HG03175 (cell line): ENCODE data around the gene BPIFB3.
"Not testable (repeated sequence)": the region's sequence is repeated elsewhere in the genome, so short reads cannot be mapped to it uniquely, and the experiment has no call there.

Experiments used
- ATAC-seq: cut with Tn5 transposase; IDR thresholded peaks from one replicate; pipeline ENCODE4 v1.9.1; 2021; ENCODE audit warnings: mild to moderate bottlenecking, moderate library complexity; ENCODE audit not compliant: unreplicated experiment

BPIFB3 gene

DNA sequence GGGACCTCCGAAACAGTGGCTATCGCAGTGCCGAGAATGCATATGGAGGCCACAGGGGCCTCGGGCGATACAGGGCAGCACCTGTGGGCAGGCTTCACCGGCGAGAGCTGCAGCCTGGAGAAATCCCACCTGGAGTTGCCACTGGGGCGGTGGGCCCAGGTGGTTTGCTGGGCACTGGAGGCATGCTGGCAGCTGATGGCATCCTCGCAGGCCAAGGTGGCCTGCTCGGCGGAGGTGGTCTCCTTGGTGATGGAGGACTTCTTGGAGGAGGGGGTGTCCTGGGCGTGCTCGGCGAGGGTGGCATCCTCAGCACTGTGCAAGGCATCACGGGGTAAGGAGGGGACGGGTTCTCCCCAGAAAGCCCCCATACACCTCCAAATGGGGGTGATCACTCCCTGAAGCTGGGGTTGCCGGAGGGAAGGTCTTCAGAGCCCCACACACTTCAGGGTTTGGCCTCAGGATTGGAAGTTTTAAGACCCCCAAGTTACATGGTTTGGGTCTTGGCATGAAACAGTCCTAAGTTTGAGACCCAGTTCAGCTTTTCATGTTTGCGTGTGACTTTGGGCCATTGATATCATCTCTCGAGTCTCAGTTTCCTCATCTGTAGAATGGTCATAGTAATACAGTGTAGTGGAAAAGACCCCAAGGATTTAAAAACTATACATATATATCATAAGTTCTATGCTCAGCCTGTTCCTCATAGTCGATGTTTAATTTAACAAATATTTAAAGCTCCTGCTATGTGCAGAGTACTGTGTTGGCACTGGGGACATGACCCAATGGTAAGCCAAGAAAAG is 30.0 kb downstream of the BPIFB3 start:
- no peak for ATAC-seq

DNA sequence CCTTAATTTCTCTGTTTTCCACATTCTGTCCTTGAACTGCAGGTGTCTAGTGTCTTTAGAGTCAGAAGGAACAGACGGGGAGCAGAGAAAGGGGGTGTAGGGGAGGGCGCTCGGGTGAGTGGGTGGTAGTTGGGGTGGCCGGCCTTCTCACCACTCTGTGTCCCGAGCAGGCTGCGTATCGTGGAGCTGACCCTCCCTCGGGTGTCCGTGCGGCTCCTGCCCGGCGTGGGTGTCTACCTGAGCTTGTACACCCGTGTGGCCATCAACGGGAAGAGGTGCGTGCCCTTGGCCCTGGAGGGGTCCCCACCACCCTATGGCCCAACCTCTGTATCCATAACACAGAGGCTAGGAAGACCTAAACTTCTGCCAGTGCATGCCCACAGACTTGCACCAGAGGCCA is 31.0 kb downstream of the BPIFB3 start:
- no peak for ATAC-seq

DNA sequence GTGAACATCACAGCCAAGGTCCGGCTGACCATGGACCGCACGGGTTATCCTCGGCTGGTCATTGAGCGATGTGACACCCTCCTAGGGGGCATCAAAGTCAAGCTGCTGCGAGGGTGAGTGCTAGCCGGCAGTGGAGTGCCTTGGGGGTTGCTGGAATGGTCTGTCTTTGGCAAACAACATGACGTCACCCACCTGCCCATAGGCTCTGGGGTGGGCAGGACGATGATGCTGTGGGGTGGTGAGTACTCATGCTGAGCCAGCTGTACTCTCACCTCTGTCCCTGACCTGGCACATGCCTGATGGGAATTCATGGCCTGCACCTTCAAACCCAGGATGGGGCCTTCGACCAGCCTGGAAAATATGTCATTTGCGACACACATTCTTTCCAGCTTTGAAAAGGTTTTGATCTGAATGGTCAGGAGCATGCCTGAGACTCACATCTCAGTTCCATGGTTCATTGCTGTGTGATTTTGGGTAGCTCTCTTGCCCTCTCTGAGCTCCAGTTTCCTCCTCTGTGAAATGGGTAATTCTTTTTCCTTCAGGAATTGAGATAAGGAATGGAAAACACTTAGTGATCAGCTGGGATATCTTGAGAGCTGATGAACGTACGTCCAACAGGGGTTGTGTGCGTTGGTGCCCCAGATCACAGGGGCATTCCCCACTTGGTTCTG is 32.5 kb downstream of the BPIFB3 start:
- ATAC-seq = no peak

DNA sequence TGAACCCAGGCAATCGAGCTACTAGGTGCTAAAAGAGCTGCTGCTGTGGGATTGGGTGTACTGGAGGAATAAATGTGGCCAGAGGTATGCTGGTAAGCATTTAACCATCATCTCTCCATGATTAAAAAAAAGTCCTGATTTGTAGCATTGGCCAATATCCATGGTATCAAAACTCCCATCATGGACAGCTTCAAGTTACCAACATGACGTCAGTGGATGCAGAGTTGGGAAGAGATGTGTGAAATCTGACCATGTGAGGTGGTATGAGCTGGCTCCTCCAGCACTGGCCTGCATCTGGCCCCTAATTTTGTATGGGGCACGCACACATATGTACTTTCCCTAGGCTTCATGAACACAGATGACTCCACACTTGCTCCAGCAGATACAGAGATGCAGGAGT is 37.4 kb downstream of the BPIFB3 start:
- ATAC-seq = no peak

DNA sequence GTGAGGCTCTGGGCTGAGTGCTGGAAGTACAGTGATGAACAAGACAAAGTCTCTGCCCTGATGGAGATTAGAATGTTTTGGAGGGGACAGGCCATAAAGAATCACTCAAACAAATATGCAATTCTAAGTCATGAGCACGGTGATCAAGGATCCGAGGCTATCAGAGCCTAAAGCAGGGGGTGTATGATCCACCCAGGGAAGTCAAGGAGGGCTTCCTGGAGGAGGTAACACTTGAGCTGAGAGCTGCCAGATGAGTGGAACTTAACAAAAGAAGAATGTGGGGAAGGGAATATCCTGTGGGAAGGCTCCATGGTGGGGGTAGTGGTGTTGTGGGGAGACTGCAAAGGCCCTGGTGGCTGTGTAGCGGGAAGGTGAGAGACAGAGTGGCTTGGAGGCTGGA is 38.0 kb downstream of the BPIFB3 start:
- ATAC-seq = no peak

DNA sequence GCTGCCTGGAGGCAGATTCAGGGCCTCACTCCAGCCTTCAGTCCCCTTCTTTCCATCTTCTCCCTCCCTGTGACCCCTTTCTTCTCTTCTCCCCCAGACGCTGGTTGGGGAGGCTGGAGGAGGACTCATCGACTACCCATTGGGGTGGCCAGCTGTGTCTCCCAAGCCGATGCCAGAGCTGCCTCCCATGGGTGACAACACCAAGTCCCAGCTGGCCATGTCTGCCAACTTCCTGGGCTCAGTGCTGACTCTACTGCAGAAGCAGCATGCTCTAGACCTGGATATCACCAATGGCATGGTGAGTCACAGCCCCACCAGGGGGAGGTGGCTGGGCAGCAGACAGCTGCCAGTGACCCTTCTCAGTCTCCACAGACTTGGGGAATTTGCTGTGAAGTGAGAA is 38.7 kb downstream of the BPIFB3 start:
- no peak for ATAC-seq

DNA sequence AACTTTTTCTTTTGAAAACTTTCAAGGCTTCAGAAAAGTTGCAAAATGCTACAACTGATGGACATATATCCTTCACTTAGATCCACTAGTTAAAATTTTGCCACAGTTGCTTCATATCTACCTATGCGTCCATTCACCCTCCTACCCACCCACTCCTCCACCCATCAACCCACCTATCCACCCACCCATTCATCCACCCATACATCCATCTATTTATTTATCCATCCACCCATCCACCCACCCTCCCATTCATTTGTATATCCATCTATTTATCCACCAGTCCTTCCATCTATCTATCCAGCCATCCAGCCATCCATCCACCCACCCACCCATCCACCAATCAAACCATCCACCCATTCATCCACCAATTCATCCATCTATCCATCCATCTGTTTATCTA is 39.4 kb downstream of the BPIFB3 start:
- no peak for ATAC-seq

DNA sequence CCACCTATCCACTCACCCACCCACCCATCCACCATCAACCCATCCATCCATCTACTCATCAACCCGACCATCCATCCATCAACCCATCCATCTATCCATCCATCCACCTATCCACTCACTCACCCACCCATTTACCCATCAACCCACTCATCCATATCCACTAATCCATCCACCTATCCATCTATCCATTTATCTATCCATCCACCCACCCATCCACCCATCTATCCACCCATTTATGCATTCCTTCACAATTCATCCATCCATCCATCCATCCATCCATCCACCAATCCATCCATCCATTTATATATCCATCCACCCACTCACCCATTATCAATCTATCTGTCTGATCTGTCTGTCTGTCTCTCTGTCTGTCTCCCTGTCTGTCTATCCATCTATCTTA is 39.9 kb downstream of the BPIFB3 start:
- ATAC-seq = no peak

DNA sequence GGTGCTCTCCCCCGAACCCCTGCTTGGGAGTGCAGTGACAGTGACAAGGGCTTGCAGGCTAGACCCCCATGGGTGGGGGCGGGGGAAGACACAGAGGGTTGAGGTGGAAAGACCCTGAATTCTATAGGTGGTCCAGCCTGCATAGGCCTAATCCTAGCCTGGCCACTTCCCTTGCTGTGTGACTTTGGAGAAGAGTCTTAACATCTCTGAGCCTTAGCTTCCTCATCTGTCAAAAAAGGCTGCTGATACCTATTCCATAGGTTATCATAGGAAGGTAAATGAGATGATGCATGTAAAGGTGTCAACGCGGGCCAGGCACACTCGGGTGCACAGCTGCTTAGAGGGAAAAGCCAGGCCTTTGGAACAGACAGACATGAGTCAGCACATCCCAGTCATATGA is 41.5 kb downstream of the BPIFB3 start:
- ATAC-seq = no peak

DNA sequence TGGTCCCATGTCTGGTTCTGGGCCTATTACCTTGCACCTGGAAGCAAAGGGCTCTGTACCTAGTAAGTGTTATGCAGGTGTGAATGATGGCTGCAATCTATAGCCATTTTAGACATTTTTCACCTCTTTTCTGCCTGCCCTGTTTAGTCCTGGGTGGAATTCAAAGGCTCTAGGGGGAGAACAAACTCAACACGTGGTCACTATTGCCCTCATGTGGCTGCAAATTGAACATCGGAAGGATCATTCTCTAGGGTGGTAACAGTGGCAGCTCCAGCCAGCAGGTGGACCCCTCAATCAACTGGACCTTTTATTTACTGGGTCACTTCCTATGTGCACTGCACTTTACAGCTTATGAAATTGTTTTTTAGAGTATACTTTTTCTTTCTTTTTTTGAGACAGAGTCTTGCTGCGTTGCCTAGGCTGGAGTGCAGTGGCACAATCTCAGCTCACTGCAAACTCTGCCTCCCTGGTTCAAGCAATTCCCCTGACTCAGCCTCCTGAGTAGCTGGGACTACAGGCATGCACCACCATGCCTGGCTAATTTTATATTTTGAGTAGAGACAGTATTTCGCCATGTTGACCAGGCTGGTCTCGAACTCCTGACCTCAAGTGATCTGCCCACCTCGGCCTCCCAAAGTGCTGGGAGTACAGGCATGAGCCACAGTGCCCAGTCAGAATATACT is 42.3 kb downstream of the BPIFB3 start:
- ATAC-seq = not testable (repeated sequence)

DNA sequence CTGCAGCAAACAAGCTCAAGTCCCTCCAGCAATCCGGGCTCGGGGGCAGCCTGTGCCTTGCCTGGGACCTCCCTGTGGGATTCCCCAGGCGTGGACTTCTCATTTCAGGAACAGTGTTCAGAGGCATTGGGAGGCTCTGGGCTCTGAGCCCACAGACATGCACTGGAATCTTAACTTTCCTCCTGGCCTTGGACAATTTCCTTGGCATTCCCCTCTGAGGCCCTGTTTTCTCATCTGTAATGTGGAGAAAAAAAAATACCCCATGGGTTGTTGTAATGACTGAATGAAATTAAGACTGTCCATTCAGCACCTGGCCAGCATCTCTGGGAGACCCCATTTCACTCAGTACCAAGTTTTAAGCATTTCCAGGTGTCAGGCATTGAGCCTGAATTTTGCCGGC is 43.3 kb downstream of the BPIFB3 start:
- no peak for ATAC-seq

DNA sequence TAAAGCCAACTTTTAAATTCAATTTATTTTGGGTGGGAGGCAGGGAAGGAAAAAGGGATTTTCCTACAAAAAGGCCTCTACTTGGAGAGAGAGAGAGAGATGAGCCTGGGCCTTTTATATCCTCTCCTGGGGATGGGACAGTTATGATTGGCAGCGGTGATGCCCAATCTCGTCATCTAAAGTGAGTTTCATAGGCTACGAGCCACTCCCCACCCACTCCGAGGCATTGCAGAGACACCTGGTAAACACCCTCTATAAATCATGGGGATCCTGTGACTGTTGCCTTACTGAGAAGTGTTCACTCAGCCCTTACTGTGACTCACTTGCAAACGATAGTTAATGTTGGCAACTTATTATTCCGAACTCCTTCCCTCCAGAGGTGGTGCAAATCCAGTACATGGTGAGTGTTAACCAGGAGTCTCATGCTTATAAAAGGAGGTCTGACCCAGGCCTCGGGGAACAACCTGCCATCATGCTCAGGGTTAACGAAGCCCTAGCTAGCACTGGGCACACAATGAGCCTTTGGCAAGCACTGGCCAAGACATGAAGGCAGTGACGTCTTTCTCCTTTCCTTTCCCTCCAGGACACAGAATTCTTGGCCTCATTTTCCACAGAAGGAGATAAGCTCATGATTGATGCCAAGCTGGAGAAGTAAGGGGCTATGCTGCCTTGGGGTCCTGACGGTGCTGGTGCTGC is 46.3 kb downstream of the BPIFB3 start:
- ATAC-seq = no peak

DNA sequence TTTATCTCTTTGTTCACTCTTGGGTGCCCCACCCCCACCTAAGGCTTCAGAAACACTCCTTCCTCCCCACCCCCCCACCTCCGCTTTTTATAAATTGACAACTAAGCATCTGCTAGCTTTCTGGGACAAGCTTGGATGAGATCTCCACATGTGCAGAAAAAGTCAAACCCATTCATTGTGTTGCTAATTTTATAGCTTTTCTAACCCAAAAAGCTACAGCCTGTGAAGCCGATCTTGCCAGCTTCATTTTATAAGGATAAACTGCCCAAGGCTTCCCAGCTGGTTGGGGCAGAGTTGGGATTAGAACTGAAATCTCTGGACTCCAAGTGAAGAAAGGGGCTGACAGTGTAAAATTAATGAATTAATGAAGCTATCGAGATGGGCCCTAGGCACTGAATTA is 49.9 kb downstream of the BPIFB3 start:
- ATAC-seq = no peak

DNA sequence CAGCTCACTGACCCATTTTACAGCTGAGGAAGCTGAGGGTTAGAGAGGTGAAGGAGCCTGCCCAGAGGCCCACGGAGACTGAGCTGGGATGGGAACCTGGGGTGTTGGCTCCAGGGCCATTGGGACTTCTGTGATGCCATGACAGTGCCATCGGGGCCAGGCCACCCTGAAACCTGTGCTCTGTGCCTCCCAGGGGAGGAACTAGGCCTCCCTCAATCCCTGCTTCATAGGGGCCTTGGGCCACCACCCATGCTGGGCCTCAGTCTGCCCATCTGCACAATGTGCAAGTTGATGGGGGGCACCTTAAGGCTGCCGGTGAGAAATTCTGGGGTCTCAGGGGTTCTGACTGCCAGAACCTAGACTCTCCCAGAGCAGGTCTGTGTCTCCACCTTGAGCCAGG is 50.6 kb downstream of the BPIFB3 start:
- no peak for ATAC-seq

DNA sequence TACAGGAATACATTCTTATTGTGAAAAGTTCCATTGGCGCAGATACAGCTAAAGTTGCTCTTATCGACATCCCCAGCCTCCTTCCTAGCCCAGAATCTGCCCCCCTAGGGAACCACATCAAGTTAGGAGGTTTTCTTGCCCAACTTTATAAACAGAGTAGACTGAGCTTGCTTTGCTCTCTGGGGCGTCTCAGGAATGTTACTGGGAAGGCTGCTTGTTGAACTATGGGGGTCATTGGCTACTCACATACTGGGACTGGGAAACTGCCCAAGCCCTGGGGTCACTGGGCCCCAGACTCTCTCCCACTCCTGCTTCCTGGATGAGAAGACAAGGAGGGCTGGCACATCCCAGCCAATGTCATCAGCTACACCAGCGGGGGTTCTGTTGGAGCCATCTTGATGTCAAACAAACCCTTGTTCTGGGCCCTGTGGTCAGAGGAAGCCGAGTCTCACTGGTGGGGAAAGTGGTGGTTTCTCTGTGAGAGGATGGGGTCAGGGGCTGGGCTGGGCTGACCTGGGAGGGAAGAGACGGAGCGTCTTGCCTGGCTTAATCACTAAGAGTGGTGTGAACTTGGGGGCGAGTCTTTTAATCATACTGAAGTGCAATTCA is 51.7 kb downstream of the BPIFB3 start:
- ATAC-seq = no peak

DNA sequence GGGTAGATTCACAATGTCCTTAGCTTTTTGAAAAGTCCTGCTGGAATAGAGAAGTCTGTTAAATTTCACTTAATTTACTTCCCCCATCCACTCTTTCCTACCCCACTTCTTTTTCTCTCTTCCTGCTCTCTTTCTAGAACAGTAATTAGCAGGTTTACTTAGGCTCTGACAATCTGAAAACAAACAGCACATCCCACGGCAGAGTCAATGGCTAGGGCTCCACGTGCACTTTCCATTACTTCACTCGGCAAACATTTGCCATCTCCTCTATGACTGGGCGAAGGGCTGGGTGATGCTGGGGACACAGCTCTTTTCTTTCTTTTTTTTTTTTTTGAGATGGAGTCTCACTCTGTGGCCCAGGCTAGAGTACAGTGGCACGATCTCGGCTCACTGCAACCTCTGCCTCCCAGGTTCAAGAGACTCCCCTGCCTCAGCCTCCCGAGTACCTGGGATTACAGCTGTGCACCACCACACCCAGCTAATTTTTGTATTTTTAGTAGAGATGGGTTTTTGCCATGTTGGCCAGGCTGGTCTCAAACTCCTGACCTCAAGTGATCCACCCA is 52.4 kb downstream of the BPIFB3 start:
- not testable (repeated sequence) for ATAC-seq

DNA sequence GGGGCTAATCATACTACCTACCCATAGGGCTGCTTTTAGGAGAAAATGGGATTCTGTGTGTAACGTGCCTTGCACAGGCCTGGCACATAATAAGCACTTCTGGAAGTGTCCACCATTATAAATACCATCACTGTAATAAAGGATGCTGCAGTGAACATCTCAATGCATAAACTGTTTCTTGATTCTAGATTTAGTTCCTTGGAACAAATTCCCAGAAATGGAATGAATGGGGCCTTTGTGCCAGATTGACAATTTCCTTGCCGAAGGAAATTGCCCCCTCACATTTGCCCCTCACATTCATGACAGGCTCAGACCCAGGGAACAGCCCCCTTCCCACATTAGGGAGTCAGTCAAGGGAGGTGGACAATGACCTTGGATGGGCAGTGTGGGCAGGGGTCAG is 55.0 kb downstream of the BPIFB3 start:
- ATAC-seq = no peak

DNA sequence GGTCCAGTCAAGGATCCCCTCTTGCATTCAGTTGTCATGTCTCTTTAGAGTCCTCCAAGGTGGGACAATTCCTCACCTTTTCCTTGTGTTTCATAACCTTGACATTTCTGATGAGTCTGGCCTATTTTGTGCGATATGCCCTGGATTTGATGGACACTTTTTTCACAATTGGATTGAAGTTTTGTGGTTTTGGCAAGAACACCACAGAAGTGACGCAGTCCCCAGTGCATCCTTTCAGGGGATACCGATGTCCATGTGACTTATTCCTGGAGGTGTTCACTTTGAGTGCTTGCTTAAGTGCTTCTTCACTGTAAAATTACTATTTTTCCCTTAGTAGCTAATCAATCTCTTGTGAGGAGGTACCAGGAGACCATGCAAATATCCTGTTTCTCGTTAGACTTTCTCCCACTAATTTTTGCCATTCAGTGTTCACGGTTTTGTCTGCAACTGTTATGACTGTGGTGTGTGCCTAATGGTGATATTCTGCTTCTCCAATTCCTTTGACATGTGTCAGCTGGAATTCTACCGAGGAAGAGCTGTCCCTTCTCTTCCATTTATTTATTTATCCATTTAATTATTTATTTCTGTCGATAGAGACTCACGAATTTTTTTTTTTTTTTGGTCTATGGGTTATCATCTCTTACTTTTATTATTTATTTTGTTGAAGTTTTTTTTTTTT is 56.6 kb downstream of the BPIFB3 start:
- no peak for ATAC-seq

DNA sequence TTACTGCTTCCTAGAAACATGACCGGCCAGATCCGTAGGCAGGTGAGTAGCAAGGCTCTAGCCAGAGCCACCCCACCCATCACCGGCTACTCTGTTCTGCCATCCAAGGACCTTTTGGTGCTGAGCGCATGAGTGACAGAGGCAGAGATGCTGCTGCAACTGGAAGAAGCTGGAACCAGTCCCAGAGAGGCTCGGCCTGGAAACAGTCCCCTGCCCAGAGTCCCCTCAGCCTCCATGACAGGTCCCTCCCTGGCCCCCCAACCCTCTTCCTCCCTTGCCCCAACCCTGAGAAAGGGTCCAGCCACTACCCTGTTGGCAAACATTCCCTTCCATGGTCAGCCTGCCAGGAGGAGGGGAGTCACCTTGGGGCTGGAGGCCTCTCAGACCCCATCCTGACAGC is 57.6 kb downstream of the BPIFB3 start:
- no peak for ATAC-seq
